ENCODE data around the gene UBE2Q1.

UBE2Q1 gene

GRCh38 chr1:154578058-154578418 lies 19.6 kb upstream of the UBE2Q1 start:
- in situ Hi-C loops (cut with HindIII; ENCODE audit: low sequenced_read_pairs): no loop called here

GRCh38 chr1:154577346-154578057 lies 19.0 kb upstream of the UBE2Q1 start:
- in situ Hi-C loops (cut with HindIII; ENCODE audit: low sequenced_read_pairs): no loop called here

GRCh38 chr1:154575951-154576566 lies 17.6 kb upstream of the UBE2Q1 start:
- in situ Hi-C loops (cut with HindIII; ENCODE audit: low sequenced_read_pairs): no loop called here

- in situ Hi-C loops (cut with HindIII; ENCODE audit: low sequenced_read_pairs): no loop called here
Measured at GRCh38 chr1:154575147-154575927, 16.9 kb upstream of the UBE2Q1 start.

GRCh38 chr1:154574716-154575115 lies 16.3 kb upstream of the UBE2Q1 start:
- in situ Hi-C loops (cut with HindIII; ENCODE audit: low sequenced_read_pairs): no loop called here

- in situ Hi-C loops (cut with HindIII; ENCODE audit: low sequenced_read_pairs): no loop called here
Measured at GRCh38 chr1:154573168-154573510, 14.7 kb upstream of the UBE2Q1 start.

GRCh38 chr1:154572468-154573167 lies 14.2 kb upstream of the UBE2Q1 start:
- in situ Hi-C loops (cut with HindIII; ENCODE audit: low sequenced_read_pairs): no loop called here

GRCh38 chr1:154571964-154572288 lies 13.5 kb upstream of the UBE2Q1 start:
- in situ Hi-C loops (cut with HindIII; ENCODE audit: low sequenced_read_pairs): no loop called here

- in situ Hi-C loops (cut with HindIII; ENCODE audit: low sequenced_read_pairs): no loop called here
Measured at GRCh38 chr1:154571244-154571963, 12.9 kb upstream of the UBE2Q1 start.

GRCh38 chr1:154568157-154568815 lies 9.8 kb upstream of the UBE2Q1 start:
- in situ Hi-C loops (cut with HindIII; ENCODE audit: low sequenced_read_pairs): no loop called here

GRCh38 chr1:154567386-154568156 lies 9.1 kb upstream of the UBE2Q1 start, which contains the start of gene CHRNB2:
Gene CHRNB2 (plus strand): TSS chr1:154567778. CDS start chr1:154568045, 267 bp downstream.
- in situ Hi-C loops (cut with HindIII; ENCODE audit: low sequenced_read_pairs): no loop called here

- in situ Hi-C loops (cut with HindIII; ENCODE audit: low sequenced_read_pairs): no loop called here
Measured at GRCh38 chr1:154565876-154566275, 7.4 kb upstream of the UBE2Q1 start.

- in situ Hi-C loops (cut with HindIII; ENCODE audit: low sequenced_read_pairs): loop anchor here (5.0 kb wide), 1 partner anchor 77 kb away; no protein-coding TSS in a partner anchor
Measured at GRCh38 chr1:154559466-154560044, 1.1 kb upstream of the UBE2Q1 start.

GRCh38 chr1:154558720-154559465 lies 431 bp upstream of the UBE2Q1 start:
- in situ Hi-C loops (cut with HindIII; ENCODE audit: low sequenced_read_pairs): loop anchor here (5.0 kb wide), 1 partner anchor 77 kb away; no protein-coding TSS in a partner anchor

GRCh38 chr1:154557248-154557938 lies 1.1 kb downstream of the UBE2Q1 start:
- in situ Hi-C loops (cut with HindIII; ENCODE audit: low sequenced_read_pairs): loop anchor here (5.0 kb wide), 1 partner anchor 75 kb away; no protein-coding TSS in a partner anchor

- in situ Hi-C loops (cut with HindIII; ENCODE audit: low sequenced_read_pairs): loop anchor here (5.0 kb wide), 1 partner anchor 74 kb away; no protein-coding TSS in a partner anchor
Measured at GRCh38 chr1:154556422-154556821, 2.0 kb downstream of the UBE2Q1 start.
